Ascending aorta (tissue), 2 donors: ENCODE results near the gene BACE1-AS. TPM values are rescaled to one million over a fixed set of nuclear protein-coding genes. Genes with fewer than 3 reads are reported as not detected.
"Not testable (repeated sequence)": the region's sequence is repeated elsewhere in the genome, so short reads cannot be mapped to it uniquely, and the experiment has no call there.

ENCODE experiments used
- DNase-seq, 2 donors: peaks; one replicate each; pipeline ENCODE4 v3.0.0-alpha.2; 2019; ENCODE audit warnings: low spot score in 2 of 2
- H3K27ac ChIP-seq, 2 donors: fragments of 200-600 bp; sonication (generic); one replicate each; pipeline ENCODE4 v1.5.1; 2016 to 2017; ENCODE audit warnings: mild to moderate bottlenecking in 1 of 2
- H3K27me3 ChIP-seq: fragments of 200-600 bp; sonication (generic); one replicate; pipeline ENCODE4 v1.5.1; 2017
- H3K36me3 ChIP-seq, 2 donors: fragments of 200-600 bp; sonication (generic); one replicate each; pipeline ENCODE4 v1.5.1; 2016
- H3K4me1 ChIP-seq, 2 donors: fragments of 200-600 bp; sonication (generic); one replicate each; pipeline ENCODE4 v1.5.1; 2016 to 2017; ENCODE audit warnings: mild to moderate bottlenecking in 1 of 2
- H3K4me3 ChIP-seq, 2 donors: fragments of 200-600 bp; sonication (generic); one replicate each; pipeline ENCODE4 v1.5.1; 2016 to 2017; ENCODE audit warnings: mild to moderate bottlenecking in 1 of 2
- H3K9me3 ChIP-seq, 2 donors: fragments of 200-600 bp; sonication (generic); one replicate each; pipeline ENCODE4 v1.5.1; 2016
- intact Hi-C: fragments of 100-400 bp; cut with DNase I; formaldehyde crosslinking; loops from one replicate; pipeline ENCODE4 v1.15.1; 2023
- total RNA-seq: library from RNA; depleted of rRNA; stranded (reverse); fragments of >200 nt; gene quantifications from one replicate; pipeline ENCODE4 v1.1.0, GENCODE V29; 2016
- TF ChIP-seq, protein P1 (sequence below), 3 experiments: fragments of 200-600 bp in 2 of 3; fragments of 450-650 bp in 1 of 3; sonication (generic) in 2 of 3; IDR thresholded peaks; one replicate each; pipeline ENCODE4 v1.5.1; 2016 to 2019; ENCODE audit warnings: antibody characterized with exemption in 3 of 3, mild to moderate bottlenecking in 1 of 3, moderate library complexity in 1 of 3

The BACE1-AS gene
- total RNA-seq, 1 donor from 2014 or later: 6.8 TPM

DNA sequence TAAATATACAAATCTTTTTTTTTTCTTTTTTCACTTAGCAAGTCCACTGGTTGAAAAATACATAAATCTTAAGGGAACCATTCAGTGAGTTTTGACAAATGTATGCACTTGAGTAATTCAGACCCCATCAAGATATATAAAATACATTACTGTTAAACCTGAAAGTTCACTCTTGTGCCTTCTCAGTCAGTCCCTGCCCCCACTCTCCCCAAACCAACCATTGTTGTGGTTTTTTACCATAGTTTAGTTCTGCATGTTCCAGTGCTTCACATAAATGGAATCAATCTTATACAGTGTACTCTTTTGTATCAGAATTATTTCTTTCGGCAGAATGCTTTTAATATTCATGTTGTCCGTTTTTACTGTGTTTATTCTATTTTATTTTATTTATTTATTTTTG lies 32.6 kb upstream of the BACE1-AS start:
- no peaks in the 10 kb centered on the region for H3K4me1 ChIP-seq
- no peaks in the 10 kb centered on the region for H3K9me3 ChIP-seq
- TF ChIP-seq, protein P1, sequence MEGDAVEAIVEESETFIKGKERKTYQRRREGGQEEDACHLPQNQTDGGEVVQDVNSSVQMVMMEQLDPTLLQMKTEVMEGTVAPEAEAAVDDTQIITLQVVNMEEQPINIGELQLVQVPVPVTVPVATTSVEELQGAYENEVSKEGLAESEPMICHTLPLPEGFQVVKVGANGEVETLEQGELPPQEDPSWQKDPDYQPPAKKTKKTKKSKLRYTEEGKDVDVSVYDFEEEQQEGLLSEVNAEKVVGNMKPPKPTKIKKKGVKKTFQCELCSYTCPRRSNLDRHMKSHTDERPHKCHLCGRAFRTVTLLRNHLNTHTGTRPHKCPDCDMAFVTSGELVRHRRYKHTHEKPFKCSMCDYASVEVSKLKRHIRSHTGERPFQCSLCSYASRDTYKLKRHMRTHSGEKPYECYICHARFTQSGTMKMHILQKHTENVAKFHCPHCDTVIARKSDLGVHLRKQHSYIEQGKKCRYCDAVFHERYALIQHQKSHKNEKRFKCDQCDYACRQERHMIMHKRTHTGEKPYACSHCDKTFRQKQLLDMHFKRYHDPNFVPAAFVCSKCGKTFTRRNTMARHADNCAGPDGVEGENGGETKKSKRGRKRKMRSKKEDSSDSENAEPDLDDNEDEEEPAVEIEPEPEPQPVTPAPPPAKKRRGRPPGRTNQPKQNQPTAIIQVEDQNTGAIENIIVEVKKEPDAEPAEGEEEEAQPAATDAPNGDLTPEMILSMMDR (IDR thresholded peaks at IDR 0.05): no peak
- H3K36me3 ChIP-seq: peaks cover 3 to 58% of the 10 kb centered on the region in 2 donors
- no peak overlapping the region for H3K4me3 ChIP-seq
- DNase-seq: no peak
- H3K27ac ChIP-seq: no peak overlapping the region
- intact Hi-C loops: no loop called here
- H3K27me3 ChIP-seq: no peaks in the 10 kb centered on the region

DNA sequence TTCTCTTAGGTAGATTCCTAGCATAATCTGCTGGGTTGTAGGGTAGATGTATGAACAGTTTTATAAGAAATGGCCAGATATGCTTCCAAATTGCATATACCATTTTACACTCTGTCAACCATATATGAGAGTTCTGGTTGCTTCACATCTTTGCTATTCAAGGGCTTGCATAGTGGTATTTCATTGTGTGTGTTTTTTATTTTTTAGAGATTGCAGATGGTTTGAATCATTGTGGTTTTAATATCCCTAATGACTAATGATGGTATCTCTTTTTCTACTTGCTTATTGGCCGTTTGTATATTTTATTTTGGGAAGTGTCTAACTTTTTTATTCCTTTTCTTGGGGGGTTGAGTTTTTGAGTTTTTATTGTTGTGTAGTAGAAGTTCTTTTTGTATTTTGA lies 31.7 kb upstream of the BACE1-AS start:
- intact Hi-C loops: no loop called here
- no peak overlapping the region for H3K4me3 ChIP-seq
- no peaks in the 10 kb centered on the region for H3K9me3 ChIP-seq
- H3K4me1 ChIP-seq: no peaks in the 10 kb centered on the region
- H3K27ac ChIP-seq: no peak overlapping the region
- no peaks in the 10 kb centered on the region for H3K27me3 ChIP-seq
- DNase-seq: no peak
- TF ChIP-seq, protein P1 (IDR thresholded peaks at IDR 0.05): no peak
- H3K36me3 ChIP-seq: peaks cover 3 to 53% of the 10 kb centered on the region in 2 donors

DNA sequence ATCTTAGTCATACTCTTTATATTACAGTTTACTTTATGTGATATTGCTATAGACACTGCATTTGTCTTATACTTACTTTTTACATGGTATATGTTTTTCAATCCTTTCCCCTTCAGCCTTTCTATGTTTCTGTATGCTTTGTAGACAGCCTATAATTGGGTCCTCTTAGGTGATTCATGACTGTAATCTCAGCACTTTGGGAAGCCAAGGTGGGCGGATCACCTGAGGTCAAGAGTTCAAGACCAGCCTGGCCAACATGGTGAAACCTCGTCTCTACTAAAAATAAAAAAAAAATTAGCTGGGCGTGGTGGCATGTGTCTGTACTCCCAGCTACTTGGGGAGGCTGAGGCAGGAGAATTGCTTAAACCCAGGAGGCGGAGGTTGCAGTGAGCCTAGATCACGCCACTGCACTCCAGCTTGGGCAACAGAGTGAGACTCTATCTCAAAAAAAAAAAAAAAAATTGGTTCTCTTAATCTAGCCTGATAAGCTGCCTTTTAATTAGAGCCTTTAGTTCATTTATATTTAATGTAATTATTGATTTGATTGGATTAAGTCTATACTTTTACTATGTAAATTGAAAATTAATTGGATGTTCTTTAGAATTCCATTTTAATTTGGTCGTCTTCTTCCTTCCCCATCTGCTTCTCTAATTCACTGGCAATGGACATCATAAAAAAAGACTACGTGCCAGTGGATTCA lies 26.4 kb upstream of the BACE1-AS start:
- peaks cover 3 to 31% of the 10 kb centered on the region in 2 donors for H3K36me3 ChIP-seq
- H3K27me3 ChIP-seq, H3K27ac ChIP-seq, DNase-seq, H3K4me3 ChIP-seq, intact Hi-C loops, H3K4me1 ChIP-seq, H3K9me3 ChIP-seq: not testable (repeated sequence)

DNA sequence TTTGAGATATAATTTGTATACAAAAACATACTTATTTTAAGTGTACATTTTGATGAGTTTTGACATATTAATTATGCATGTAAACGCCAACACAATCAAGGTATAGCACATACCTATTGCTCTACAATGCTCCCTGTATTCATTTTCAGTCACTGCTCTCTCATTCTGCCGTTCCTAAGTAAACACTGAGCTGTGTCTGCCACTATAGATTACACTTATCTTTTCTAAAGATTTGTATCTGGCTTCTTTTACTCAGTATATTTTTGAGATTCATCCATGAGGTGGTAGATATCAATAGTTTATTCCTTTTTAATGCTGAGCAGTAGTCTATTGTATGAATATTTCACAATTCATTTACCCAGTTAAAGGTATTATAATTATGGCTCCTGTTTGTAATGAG lies 25.4 kb upstream of the BACE1-AS start:
- Histone ChIP-seq H3K4me1 (no peaks in the 10 kb centered on the region), H3K27me3 (no peaks in the 10 kb centered on the region), H3K27ac (no peak overlapping the region), H3K9me3 (no peaks in the 10 kb centered on the region), H3K4me3 (no peak overlapping the region), H3K36me3 (peaks cover 5 to 25% of the 10 kb centered on the region in 2 donors)
- no peak for DNase-seq
- intact Hi-C loops: no loop called here
- TF ChIP-seq, protein P1 (IDR thresholded peaks at IDR 0.05): no peak

DNA sequence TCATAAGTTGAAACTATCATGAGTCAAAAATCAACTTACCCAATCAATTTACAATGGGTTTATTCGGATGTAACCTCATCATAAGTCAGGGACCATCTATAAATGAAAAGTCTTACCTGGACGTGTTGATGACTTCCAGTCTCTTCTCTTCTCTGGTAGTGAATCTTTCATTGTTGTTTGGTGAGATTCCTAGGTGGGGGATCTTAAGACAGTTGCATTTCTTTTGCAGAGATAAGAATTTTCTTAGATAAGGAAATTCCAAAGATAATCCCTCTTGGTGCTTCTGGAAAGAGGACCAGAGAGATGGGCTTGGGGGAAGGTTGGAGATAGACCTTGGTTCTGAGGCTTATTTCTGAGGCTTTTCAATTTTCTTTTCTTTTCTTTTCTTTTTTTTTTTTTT lies 21.3 kb upstream of the BACE1-AS start:
- Histone ChIP-seq H3K4me3 (no peak overlapping the region), H3K4me1 (no peaks in the 10 kb centered on the region), H3K9me3 (no peaks in the 10 kb centered on the region), H3K36me3 (peaks cover 5 to 11% of the 10 kb centered on the region in 2 donors), H3K27me3 (no peaks in the 10 kb centered on the region), H3K27ac (no peak overlapping the region)
- DNase-seq: no peak
- TF ChIP-seq, protein P1 (IDR thresholded peaks at IDR 0.05): no peak
- intact Hi-C loops: no loop called here

DNA sequence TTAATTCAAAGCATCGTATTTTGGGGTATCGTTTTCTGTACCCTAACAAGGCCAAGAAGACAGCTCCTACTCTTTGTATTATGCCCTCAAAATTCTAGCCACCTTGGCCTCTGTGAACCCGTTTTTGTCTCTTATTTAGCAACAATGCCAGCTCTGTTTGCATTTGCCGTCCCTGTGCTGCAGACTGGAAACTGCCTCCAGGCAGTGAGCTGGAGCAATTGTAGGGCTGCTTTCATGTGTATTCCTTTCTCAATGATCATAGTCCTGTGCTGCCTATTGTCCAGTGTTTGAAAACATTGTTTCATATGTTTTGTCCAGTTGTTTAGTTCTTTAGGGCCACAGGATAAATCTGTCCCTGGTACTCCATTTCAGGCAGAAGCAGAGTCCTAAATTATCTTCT lies 19.9 kb upstream of the BACE1-AS start:
- H3K4me3 ChIP-seq: no peak overlapping the region
- no peak overlapping the region for H3K27ac ChIP-seq
- no peaks in the 10 kb centered on the region for H3K27me3 ChIP-seq
- H3K9me3 ChIP-seq: no peaks in the 10 kb centered on the region
- intact Hi-C loops: no loop called here
- no peak for DNase-seq
- no peaks in the 10 kb centered on the region for H3K4me1 ChIP-seq
- H3K36me3 ChIP-seq: peaks cover 5 to 21% of the 10 kb centered on the region in 2 donors
- TF ChIP-seq, protein P1 (IDR thresholded peaks at IDR 0.05): no peak

DNA sequence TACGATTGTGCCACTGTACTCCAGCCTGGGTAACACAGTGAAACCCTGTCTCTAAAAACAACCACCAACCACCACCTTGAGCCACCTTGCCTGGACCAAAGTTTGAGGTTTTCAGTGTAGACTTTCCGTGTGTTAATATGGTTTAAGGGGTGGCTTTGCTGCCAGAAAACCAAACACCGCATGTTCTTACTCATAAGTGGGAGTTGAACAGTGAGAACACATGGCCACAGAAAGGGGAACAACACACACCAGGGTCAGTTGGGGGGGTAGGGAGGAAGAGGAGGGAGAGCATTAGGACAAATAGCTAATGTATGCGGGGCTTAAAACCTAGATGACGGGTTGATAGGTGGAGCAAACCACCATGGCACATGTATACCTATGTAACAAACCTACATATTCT lies 19.0 kb upstream of the BACE1-AS start:
- H3K36me3 ChIP-seq: peaks cover 5 to 21% of the 10 kb centered on the region in 2 donors
- DNase-seq, intact Hi-C loops: not testable (repeated sequence)

More for the DNA sequence above, 19.0 kb upstream of the BACE1-AS start:
- not testable (repeated sequence) for H3K4me1 ChIP-seq, H3K27ac ChIP-seq, H3K4me3 ChIP-seq, H3K27me3 ChIP-seq, H3K9me3 ChIP-seq
